T-helper 1 cell treated with Interleukin-12 subunit alpha and Interleukin-12 subunit beta and Interleukin-4 antibody, amounts not matched to agents 30 μg/mL and 1 μg/mL, for 36 hours (primary cell): ENCODE results near the gene SBDS.
A peak's percentile ranks its signal among the peaks of the same experiment; 100 is the strongest.

Experiments used
- H3K27ac Mint-ChIP-seq: one replicate; pipeline ENCODE4 v1.8.0; 2021; ENCODE audit warnings: mild to moderate bottlenecking, mixed read lengths
- H3K27me3 Mint-ChIP-seq: one replicate; pipeline ENCODE4 v1.8.0; 2021; ENCODE audit warnings: low read depth, mixed read lengths
- H3K36me3 Mint-ChIP-seq: one replicate; pipeline ENCODE4 v1.8.0; 2021; ENCODE audit warnings: low read depth, mixed read lengths
- H3K4me1 Mint-ChIP-seq: one replicate; pipeline ENCODE4 v1.8.0; 2021; ENCODE audit warnings: low read depth, mixed read lengths
- H3K4me3 Mint-ChIP-seq: one replicate; pipeline ENCODE4 v1.8.0; 2021; ENCODE audit warnings: mild to moderate bottlenecking, moderate library complexity, mixed read lengths
- H3K9me3 Mint-ChIP-seq: one replicate; pipeline ENCODE4 v1.8.0; 2021; ENCODE audit warnings: mixed read lengths

The SBDS gene

DNA sequence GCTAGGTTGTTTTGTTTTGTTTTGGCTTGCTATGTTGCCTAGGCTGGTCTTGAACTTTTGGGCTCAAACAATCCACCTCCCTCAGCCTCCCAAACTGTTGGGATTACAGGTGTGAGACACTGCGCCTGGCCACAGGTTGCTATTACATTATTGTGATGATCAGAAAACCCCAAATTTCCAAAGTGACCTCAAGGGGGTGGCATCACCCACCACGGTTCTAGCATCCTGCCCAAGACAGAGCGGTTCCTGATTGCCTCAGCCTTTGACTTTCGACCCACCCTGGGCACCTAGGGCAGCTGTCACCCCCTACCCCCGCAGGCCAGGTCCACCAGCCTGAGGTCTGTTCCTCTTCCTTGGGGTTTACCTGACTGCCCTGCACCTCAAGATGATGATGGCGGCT, 28.4 kb downstream of the SBDS start:
- no peaks in the 10 kb centered on the region for H3K27me3 Mint-ChIP-seq
- no peaks in the 10 kb centered on the region for H3K9me3 Mint-ChIP-seq
- no peaks in the 10 kb centered on the region for H3K4me1 Mint-ChIP-seq
- H3K27ac Mint-ChIP-seq, result no peak overlapping the region
- no peaks in the 10 kb centered on the region for H3K36me3 Mint-ChIP-seq
- H3K4me3 Mint-ChIP-seq, result no peak overlapping the region

DNA sequence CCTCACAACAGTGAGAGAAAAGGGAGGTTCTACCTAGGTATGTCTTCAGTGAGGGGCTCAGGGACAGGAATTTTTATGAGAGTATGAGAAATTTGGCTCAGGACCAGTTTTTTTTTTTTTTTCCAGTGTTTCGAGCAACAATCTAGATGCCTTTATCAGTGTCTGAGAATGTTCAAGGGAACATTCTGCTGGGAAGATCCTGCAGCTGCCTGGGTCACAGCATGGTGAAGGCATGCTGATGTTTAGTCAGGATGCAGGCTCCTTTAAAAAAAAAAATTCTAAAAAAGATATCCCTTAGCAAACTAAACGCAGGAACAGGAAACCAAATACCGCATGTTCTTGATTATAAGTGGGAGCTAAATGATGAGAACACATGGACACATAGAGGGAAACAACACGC, 31.0 kb downstream of the SBDS start:
- H3K4me3 Mint-ChIP-seq, result no peak overlapping the region
- H3K9me3 Mint-ChIP-seq, result no peaks in the 10 kb centered on the region
- H3K36me3 Mint-ChIP-seq, result peaks cover 2% of the 10 kb centered on the region
- H3K27ac Mint-ChIP-seq, result no peak overlapping the region
- H3K4me1 Mint-ChIP-seq, result no peaks in the 10 kb centered on the region
- no peaks in the 10 kb centered on the region for H3K27me3 Mint-ChIP-seq

GRCh38 chr7:66961096-66961495, 34.3 kb downstream of the SBDS start:
- H3K4me3 Mint-ChIP-seq, result no peak overlapping the region

DNA sequence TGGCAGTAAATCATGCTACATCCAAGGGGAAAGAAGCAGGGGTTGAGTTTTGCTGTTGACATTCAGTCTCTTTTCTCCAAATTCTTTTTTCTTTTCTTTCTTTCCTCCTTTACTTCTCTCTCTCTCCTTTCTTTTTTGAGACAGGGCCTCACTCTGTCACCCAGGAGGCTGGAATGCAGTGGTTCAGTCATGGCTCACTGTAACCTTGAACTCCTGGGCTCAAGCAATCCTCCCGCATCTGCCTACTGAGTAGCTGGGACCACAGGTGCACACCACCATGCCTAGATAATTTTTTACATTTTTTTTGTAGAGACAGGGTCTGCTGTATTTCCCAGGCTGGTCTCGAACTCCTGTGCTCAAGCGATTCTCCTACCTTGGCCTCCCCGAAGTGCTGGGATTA, 35.2 kb downstream of the SBDS start:
- no peak overlapping the region for H3K4me3 Mint-ChIP-seq
- H3K27ac Mint-ChIP-seq, result no peak overlapping the region
- peaks cover 23% of the 10 kb centered on the region for H3K36me3 Mint-ChIP-seq
- H3K27me3 Mint-ChIP-seq, result no peaks in the 10 kb centered on the region
- H3K9me3 Mint-ChIP-seq, result no peaks in the 10 kb centered on the region
- no peaks in the 10 kb centered on the region for H3K4me1 Mint-ChIP-seq

More at GRCh38 chr7:66961096-66961495, 34.3 kb downstream of the SBDS start:
- no peak overlapping the region for H3K27ac Mint-ChIP-seq
- no peaks in the 10 kb centered on the region for H3K9me3 Mint-ChIP-seq
- H3K4me1 Mint-ChIP-seq, result no peaks in the 10 kb centered on the region
- H3K36me3 Mint-ChIP-seq, result peaks cover 23% of the 10 kb centered on the region
- H3K27me3 Mint-ChIP-seq, result no peaks in the 10 kb centered on the region

DNA sequence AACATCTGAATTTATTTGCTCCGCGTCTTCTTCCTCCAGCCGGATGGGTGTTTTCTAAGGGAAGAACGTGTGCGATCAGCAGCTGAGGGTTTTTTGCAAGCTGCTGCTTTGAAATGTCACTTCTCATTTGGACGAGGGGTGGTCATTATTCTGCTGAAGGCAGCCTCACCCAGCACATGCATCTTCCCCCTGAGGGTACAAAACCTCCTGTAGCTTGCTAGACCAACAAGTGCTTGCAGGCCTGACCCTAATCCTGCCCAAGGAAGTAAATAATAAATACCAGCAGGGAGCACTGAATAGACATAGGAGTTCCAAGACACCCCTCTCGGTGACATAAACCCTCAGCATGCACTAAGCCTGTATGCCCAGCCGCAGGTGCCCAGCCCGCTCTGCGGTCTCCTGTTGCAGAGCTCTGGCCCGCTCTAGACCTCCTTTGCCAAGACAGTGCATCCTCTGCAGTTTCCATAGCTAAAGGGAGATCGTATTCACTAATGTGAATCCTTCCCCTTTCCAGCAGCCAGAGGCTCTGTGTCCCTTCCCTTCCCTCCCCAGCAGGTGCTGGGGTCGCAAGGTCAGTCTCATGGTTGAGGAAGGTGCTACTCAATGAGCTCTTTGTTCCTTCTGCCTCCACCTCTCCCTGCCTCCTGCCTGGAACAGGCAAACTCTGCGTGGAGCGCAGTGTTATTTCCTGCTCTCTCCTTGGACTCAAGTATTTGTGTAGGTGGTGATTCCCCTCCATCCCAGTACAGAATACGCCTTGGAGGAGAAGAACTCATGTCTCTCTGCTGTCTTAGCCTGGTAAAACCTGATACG, 36.6 kb downstream of the SBDS start:
- Mint-ChIP-seq H3K9me3 (no peaks in the 10 kb centered on the region), H3K36me3 (peaks cover 27% of the 10 kb centered on the region), H3K4me1 (no peaks in the 10 kb centered on the region), H3K27ac (no peak overlapping the region), H3K27me3 (no peaks in the 10 kb centered on the region), H3K4me3 (no peak overlapping the region)

DNA sequence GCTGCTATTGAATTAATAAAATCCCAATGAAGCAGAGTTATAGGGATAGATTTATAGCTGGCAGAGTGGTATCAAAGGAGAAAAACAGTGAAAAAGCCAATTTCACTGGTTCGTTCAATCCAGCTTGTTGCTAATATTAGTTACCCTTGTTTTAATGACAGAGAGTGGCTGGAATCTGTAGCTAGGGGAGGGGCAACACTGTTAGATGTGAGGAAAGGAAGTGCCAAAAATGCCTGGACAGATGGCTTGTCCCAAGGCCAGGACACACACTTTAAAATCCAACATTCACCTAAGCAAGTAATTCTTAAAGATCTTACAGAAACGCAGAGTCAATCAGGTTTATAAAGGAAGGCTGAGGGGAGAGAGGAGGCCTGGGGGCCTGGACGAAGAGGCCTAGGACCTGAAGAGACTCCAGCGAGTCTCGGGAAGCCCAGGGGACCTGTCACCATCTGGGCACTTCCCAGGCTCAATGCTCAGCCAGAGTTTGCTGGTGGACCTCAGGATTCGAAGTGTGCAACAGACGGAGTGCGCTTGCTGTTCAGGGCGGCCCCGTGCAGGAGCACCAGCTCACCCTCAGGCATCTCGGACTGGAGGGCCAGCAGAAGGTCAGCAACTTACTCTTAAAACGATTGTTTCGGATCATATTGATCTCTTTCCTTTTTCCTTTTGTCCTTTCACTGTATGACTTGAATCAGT, 37.6 kb downstream of the SBDS start:
- Mint-ChIP-seq H3K9me3 (no peaks in the 10 kb centered on the region), H3K4me3 (no peak overlapping the region), H3K27me3 (no peaks in the 10 kb centered on the region), H3K4me1 (no peaks in the 10 kb centered on the region), H3K27ac (no peak overlapping the region), H3K36me3 (peaks cover 30% of the 10 kb centered on the region)

- Mint-ChIP-seq H3K4me1 (no peaks in the 10 kb centered on the region), H3K4me3 (no peak overlapping the region), H3K27me3 (no peaks in the 10 kb centered on the region), H3K27ac (no peak overlapping the region), H3K9me3 (no peaks in the 10 kb centered on the region), H3K36me3 (peaks cover 32% of the 10 kb centered on the region)
Measured at GRCh38 chr7:66953044-66953427, 42.4 kb downstream of the SBDS start.

- Mint-ChIP-seq H3K36me3 (peaks cover 31% of the 10 kb centered on the region), H3K4me1 (no peaks in the 10 kb centered on the region), H3K4me3 (no peak overlapping the region), H3K27ac (no peak overlapping the region), H3K9me3 (no peaks in the 10 kb centered on the region), H3K27me3 (no peaks in the 10 kb centered on the region)
Measured at GRCh38 chr7:66952343-66953043, 42.9 kb downstream of the SBDS start.

DNA sequence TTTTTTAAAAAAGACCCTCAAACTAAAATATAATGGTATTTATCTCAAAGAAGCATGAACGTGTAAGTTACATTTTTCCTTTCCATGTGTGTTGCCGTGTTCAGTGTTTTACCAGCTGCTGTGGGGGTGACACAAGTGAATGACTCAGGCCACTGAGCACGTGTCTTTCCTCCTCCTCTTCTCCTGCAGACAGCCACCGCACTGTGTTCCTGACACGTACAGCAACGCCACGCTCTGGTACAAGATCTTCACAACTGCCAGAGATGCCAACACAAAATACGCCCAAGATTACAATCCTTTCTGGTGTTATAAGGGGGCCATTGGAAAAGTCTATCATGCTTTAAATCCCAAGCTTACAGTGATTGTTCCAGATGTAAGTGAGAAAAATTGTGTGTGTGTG, 44.6 kb downstream of the SBDS start:
- no peaks in the 10 kb centered on the region for H3K27me3 Mint-ChIP-seq
- H3K36me3 Mint-ChIP-seq, result peaks cover 23% of the 10 kb centered on the region
- H3K27ac Mint-ChIP-seq, result no peak overlapping the region
- H3K4me1 Mint-ChIP-seq, result no peaks in the 10 kb centered on the region
- H3K9me3 Mint-ChIP-seq, result no peaks in the 10 kb centered on the region
- H3K4me3 Mint-ChIP-seq, result no peak overlapping the region

GRCh38 chr7:66950311-66950710, 45.1 kb downstream of the SBDS start:
- Mint-ChIP-seq H3K4me1 (no peaks in the 10 kb centered on the region), H3K27me3 (no peaks in the 10 kb centered on the region), H3K9me3 (no peaks in the 10 kb centered on the region), H3K4me3 (no peak overlapping the region), H3K27ac (no peak overlapping the region), H3K36me3 (peaks cover 24% of the 10 kb centered on the region)

- H3K4me3 Mint-ChIP-seq, result no peak overlapping the region
- peaks cover 32% of the 10 kb centered on the region for H3K36me3 Mint-ChIP-seq
- no peak overlapping the region for H3K27ac Mint-ChIP-seq
- no peaks in the 10 kb centered on the region for H3K27me3 Mint-ChIP-seq
- no peaks in the 10 kb centered on the region for H3K4me1 Mint-ChIP-seq
- H3K9me3 Mint-ChIP-seq, result no peaks in the 10 kb centered on the region
Measured at GRCh38 chr7:66948480-66949109, 46.8 kb downstream of the SBDS start.

DNA sequence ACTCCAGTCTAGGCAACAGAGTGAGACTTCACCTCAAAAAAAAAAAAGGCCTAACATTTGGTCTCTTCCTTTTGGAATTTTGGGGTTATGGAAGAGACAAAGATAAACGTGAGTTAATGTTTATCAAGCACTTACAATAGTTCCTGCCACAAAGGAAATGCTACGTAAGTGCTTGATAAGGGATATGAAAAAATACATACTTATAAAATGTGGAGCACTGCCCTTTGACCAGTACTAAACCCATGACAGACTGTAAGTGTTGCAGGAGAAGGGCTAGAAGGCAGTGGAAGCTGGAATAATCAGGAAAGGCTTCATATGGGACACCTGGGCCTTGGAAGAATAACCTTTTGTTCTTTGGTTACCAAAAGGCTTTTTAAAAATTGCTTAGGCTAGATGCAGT, 48.8 kb downstream of the SBDS start:
- Mint-ChIP-seq H3K4me3 (no peak overlapping the region), H3K27me3 (no peaks in the 10 kb centered on the region), H3K27ac (no peak overlapping the region), H3K4me1 (no peaks in the 10 kb centered on the region), H3K36me3 (peaks cover 32% of the 10 kb centered on the region), H3K9me3 (no peaks in the 10 kb centered on the region)

GRCh38 chr7:66939325-66939724, 56.1 kb downstream of the SBDS start:
- Mint-ChIP-seq H3K4me1 (peaks cover 27% of the 10 kb centered on the region), H3K9me3 (no peaks in the 10 kb centered on the region), H3K36me3 (peaks cover 24% of the 10 kb centered on the region), H3K27me3 (no peaks in the 10 kb centered on the region), H3K4me3 (no peak overlapping the region), H3K27ac (no peak overlapping the region)

- H3K27me3 Mint-ChIP-seq, result no peaks in the 10 kb centered on the region
- H3K27ac Mint-ChIP-seq, result peak overlapping the region; percentile 34
- H3K4me3 Mint-ChIP-seq, result no peak overlapping the region
- H3K36me3 Mint-ChIP-seq, result peaks cover 24% of the 10 kb centered on the region
- no peaks in the 10 kb centered on the region for H3K9me3 Mint-ChIP-seq
- H3K4me1 Mint-ChIP-seq, result peaks cover 29% of the 10 kb centered on the region
Measured at GRCh38 chr7:66937940-66938339, 57.4 kb downstream of the SBDS start.
